ENCODE results near the gene ARF4.

- TF ChIP-seq POLR2A (IDR thresholded peaks at IDR 0.05) (no peak), CTCF (IDR thresholded peaks at IDR 0.05) (no peak)
These were observed 37.6 kb downstream of the ARF4 start for GRCh38 chr3:57559526-57559925.

All from adrenal gland (tissue), 5 donors.